Breast epithelium (tissue), 3 donors: Measurements from ENCODE around the gene TMEM97.

Experiments used
- POLR2A ChIP-seq: fragments of 450-650 bp; IDR thresholded peaks from one replicate; pipeline ENCODE4 v1.6.1; 2016; ENCODE audit warnings: antibody characterized with exemption, mild to moderate bottlenecking, moderate library complexity
- POLR2AphosphoS5 ChIP-seq, 3 donors: sonication (generic); formaldehyde crosslinking; IDR thresholded peaks; one replicate each; pipeline ENCODE4 v1.6.1; 2017; ENCODE audit warnings: antibody characterized with exemption in 3 of 3
- TF ChIP-seq, protein P1 (sequence below), 3 donors: fragments of 450-650 bp; IDR thresholded peaks; one replicate each; pipeline ENCODE4 v1.5.1; 2016 to 2017; ENCODE audit warnings: antibody characterized with exemption in 3 of 3, mild to moderate bottlenecking in 3 of 3, moderate library complexity in 3 of 3

- TF ChIP-seq, protein P1, sequence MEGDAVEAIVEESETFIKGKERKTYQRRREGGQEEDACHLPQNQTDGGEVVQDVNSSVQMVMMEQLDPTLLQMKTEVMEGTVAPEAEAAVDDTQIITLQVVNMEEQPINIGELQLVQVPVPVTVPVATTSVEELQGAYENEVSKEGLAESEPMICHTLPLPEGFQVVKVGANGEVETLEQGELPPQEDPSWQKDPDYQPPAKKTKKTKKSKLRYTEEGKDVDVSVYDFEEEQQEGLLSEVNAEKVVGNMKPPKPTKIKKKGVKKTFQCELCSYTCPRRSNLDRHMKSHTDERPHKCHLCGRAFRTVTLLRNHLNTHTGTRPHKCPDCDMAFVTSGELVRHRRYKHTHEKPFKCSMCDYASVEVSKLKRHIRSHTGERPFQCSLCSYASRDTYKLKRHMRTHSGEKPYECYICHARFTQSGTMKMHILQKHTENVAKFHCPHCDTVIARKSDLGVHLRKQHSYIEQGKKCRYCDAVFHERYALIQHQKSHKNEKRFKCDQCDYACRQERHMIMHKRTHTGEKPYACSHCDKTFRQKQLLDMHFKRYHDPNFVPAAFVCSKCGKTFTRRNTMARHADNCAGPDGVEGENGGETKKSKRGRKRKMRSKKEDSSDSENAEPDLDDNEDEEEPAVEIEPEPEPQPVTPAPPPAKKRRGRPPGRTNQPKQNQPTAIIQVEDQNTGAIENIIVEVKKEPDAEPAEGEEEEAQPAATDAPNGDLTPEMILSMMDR (IDR thresholded peaks at IDR 0.05) = no peak
- TF ChIP-seq POLR2AphosphoS5 (IDR thresholded peaks at IDR 0.05) = no peak
- TF ChIP-seq POLR2A = no peak
Observed at GRCh38 chr17:28320215-28321061, 1.4 kb downstream of the TMEM97 start.
